Measurements from ENCODE around the gene TIGD6. TPM values are rescaled to one million over a fixed set of nuclear protein-coding genes. Genes with fewer than 3 reads are reported as not detected.
A peak's percentile ranks its signal among the peaks of the same experiment; 100 is the strongest.

TIGD6 gene
- total RNA-seq, 1 experiment from 2014 or later: 2.1 TPM

GRCh38 chr5:149951138-149951749 lies 49.2 kb downstream of the TIGD6 start:
- intact Hi-C loops (cut with micrococcal nuclease): no loop called here
- ChIA-PET RAD21 (ENCODE audit: low non-redundant PET in 1 of 2, low total read pairs in 2 of 2, uncharacterized antibody in 2 of 2, unreplicated experiment in 2 of 2) (no interaction called here), CTCF (interaction anchor here (0.8 to 2.5 kb wide), 3 partner anchors 9 to 113 kb away, joined by 3 to 17 read pairs (median 4); partner anchors contain the start of gene SLC26A2), POLR2A (interaction anchor here (0.8 to 1.2 kb wide), 3 partner anchors 8 to 19 kb away, joined by 3 to 5 read pairs (median 4); partner anchors contain the start of gene SLC26A2)
- H3K79me2 ChIP-seq (ENCODE audit: insufficient read depth, low read length): no peaks in the 10 kb centered on the region
- no peaks in the 10 kb centered on the region for H3K9me2 ChIP-seq (ENCODE audit: insufficient read depth)
- H2AFZ ChIP-seq (ENCODE audit: low read depth, low read length, poor library complexity, severe bottlenecking): no peak overlapping the region
- BruUV-seq (replicated peaks): no TSS peak
- H3K9ac ChIP-seq (ENCODE audit: low read length): no peak overlapping the region
- TF ChIP-seq EGR1 (IDR thresholded peaks at IDR 0.05; ENCODE audit: low read depth): no peak
- TF ChIP-seq CBX3 (IDR thresholded peaks at IDR 0.05; ENCODE audit: low read depth): no peak
- TF ChIP-seq CTCF (IDR thresholded peaks at IDR 0.05 in 2 of 3, conservative IDR thresholded peaks at IDR 0.05 in 1 of 3; ENCODE audit: borderline replicate concordance in 1 of 3, insufficient read depth in 1 of 3, low read depth in 2 of 3, low read length in 2 of 3): peak in 2 of 3 experiments; percentile 25 to 27; a peak in 2 of 6 replicates
- no peak for TF ChIP-seq YY1 (IDR thresholded peaks at IDR 0.05; ENCODE audit: extremely low read depth, insufficient replicate concordance, low read depth, low read length)
- TF ChIP-seq JUND (IDR thresholded peaks at IDR 0.05): no peak
- no peak for TF ChIP-seq SRF (IDR thresholded peaks at IDR 0.05; ENCODE audit: low read depth)
- TF ChIP-seq ZBTB33 (IDR thresholded peaks at IDR 0.05; ENCODE audit: extremely low read depth, insufficient replicate concordance, low read length): no peak
- no peak for TF ChIP-seq ZNF274 (IDR thresholded peaks at IDR 0.05; ENCODE audit: low read depth, low read length)
- H3K4me3 ChIP-seq (replicated peaks in 1 of 2; ENCODE audit: low read depth in 1 of 2, low read length in 2 of 2): no peak overlapping the region
- no peak overlapping the region for H3K27ac ChIP-seq (ENCODE audit: low read depth, low read length)
- ATAC-seq (peak; percentile 77), DNase-seq (ENCODE audit: low read depth, low spot score) (no peak)
- H3K27me3 ChIP-seq (ENCODE audit: insufficient read depth, low read length): no peaks in the 10 kb centered on the region
- H4K20me1 ChIP-seq (ENCODE audit: insufficient read depth): no peaks in the 10 kb centered on the region
- H3K4me1 ChIP-seq (ENCODE audit: control insufficient read depth in 1 of 2, insufficient read depth in 2 of 2, low read length in 2 of 2): no peaks in the 10 kb centered on the region
- no peak overlapping the region for H3K4me2 ChIP-seq (ENCODE audit: low read length)
- H3K9me3 ChIP-seq (ENCODE audit: control insufficient read depth in 1 of 2, insufficient read depth in 1 of 2, low read depth in 1 of 2, low read length in 2 of 2): no peaks in the 10 kb centered on the region
- no peaks in the 10 kb centered on the region for H3K36me3 ChIP-seq (ENCODE audit: control insufficient read depth in 1 of 2, insufficient read depth in 2 of 2, low read length in 2 of 2)

Data from HCT116 (cell line).